GM12878 (cell line): ENCODE measurements around the gene HDAC3. TPM values are rescaled to one million over a fixed set of nuclear protein-coding genes. Genes with fewer than 3 reads are reported as not detected.

ENCODE experiments used
- ATAC-seq: fragments of 200-7000 bp; cut with Tn5 transposase; 3 replicates; pipeline ENCODE4 v1.9.1; 2020; ENCODE audit warnings: mild to moderate bottlenecking, moderate library complexity
- BruUV-seq: library from RNA; stranded (reverse); fragments of 400-500 nt; replicated peaks from 2 replicates; lab custom pipeline; 2021; lab: Mats Ljungman, UMichigan
- CTCF ChIA-PET: fragments of 300-600 bp; sonication (Branson Sonifier 250); formaldehyde crosslinking; extraction: SDS; loops from one replicate; lab custom pipeline; 2021; ENCODE audit warnings: inconsistent platforms; lab: Yijun Ruan, JAX
- POLR2A ChIA-PET: fragments of 350-600 bp; formaldehyde crosslinking; extraction: SDS; loops from one replicate; lab custom pipeline; 2021; ENCODE audit warnings: inconsistent platforms; lab: Charles Lee
- RAD21 ChIA-PET: fragments of 300-600 bp; sonication (Branson Sonifier 250); formaldehyde crosslinking; loops from one replicate; lab custom pipeline; 2023; ENCODE audit warnings: antibody characterized with exemption; ENCODE audit not compliant: unreplicated experiment; lab: Charles Lee
- SMC1A ChIA-PET: fragments of 300-600 bp; sonication (Branson Sonifier 250); formaldehyde crosslinking; loops from one replicate; lab custom pipeline; 2023; ENCODE audit not compliant: unreplicated experiment, uncharacterized antibody; lab: Charles Lee
- DNase-seq: peaks from one replicate; pipeline ENCODE4 v3.0.0-alpha.2; 2011; ENCODE audit warnings: low read depth, low spot score
- FAIRE-seq: peaks from 3 replicates; lab custom pipeline; 2011; peaks lifted over from hg19 to GRCh38; lab: Jason Lieb, UNC
- H2AFZ ChIP-seq: 2 replicates; pipeline ENCODE4 v1.6.0; 2011; ENCODE audit warnings: low read depth, low read length, control low read depth; ENCODE audit not compliant: control insufficient read depth
- H3K27ac ChIP-seq: 2 replicates; pipeline ENCODE4 v1.5.1; 2011; ENCODE audit warnings: control low read depth; ENCODE audit not compliant: control insufficient read depth, insufficient read depth
- H3K27me3 ChIP-seq, 2 experiments: replicated peaks in 1 of 2; 2 replicates each; pipeline versions ENCODE4 v1.6.0 to v1.6.1; 2011; ENCODE audit warnings: low read length in 1 of 2; ENCODE audit not compliant: control insufficient read depth in 2 of 2, insufficient read depth in 2 of 2
- H3K36me3 ChIP-seq, 2 experiments: 2 replicates each; pipeline ENCODE4 v1.5.1; 2011; ENCODE audit warnings: low read length in 1 of 2; ENCODE audit not compliant: control insufficient read depth in 2 of 2, insufficient read depth in 2 of 2
- H3K4me1 ChIP-seq: 2 replicates; pipeline ENCODE4 v1.6.1; 2011; ENCODE audit warnings: mild to moderate bottlenecking, low read length, moderate library complexity, mixed read lengths; ENCODE audit not compliant: control insufficient read depth, insufficient read depth
- H3K4me2 ChIP-seq: 2 replicates; pipeline ENCODE4 v1.6.0; 2011; ENCODE audit warnings: control low read depth; ENCODE audit not compliant: control insufficient read depth, insufficient read depth
- H3K4me3 ChIP-seq: fragments of 200-600 bp; sonication (generic); 2 replicates; pipeline ENCODE4 v1.5.1; 2016
- H3K79me2 ChIP-seq: 2 replicates; pipeline ENCODE4 v1.6.0; 2011; ENCODE audit warnings: low read length; ENCODE audit not compliant: control insufficient read depth, insufficient read depth
- H3K9ac ChIP-seq: 2 replicates; pipeline ENCODE4 v1.8.0; 2011; ENCODE audit warnings: low read length, control low read depth, mixed read lengths; ENCODE audit not compliant: control insufficient read depth, insufficient read depth
- H3K9me3 ChIP-seq: replicated peaks from 3 replicates; pipeline ENCODE4 v1.5.1; 2011; ENCODE audit warnings: mild to moderate bottlenecking, low read length; ENCODE audit not compliant: control insufficient read depth, insufficient read depth
- H4K20me1 ChIP-seq: 2 replicates; pipeline ENCODE4 v1.6.0; 2011; ENCODE audit not compliant: control insufficient read depth, insufficient read depth
- BRCA1 ChIP-seq: IDR thresholded peaks from 2 replicates; pipeline ENCODE4 v1.6.1; 2011; ENCODE audit warnings: low read depth, low read length, improper control_type of control experiment
- NBN ChIP-seq: fragments of 450-650 bp; IDR thresholded peaks from 2 replicates; pipeline ENCODE4 v1.6.1; 2016
- NFIC ChIP-seq: IDR thresholded peaks from 2 replicates; pipeline ENCODE4 v1.6.1; 2012; ENCODE audit warnings: low read depth, mild to moderate bottlenecking, inconsistent platforms, low read length, moderate library complexity
- NFXL1 ChIP-seq: fragments of 450-650 bp; IDR thresholded peaks from 2 replicates; pipeline ENCODE4 v1.6.1; 2017; ENCODE audit warnings: antibody characterized with exemption, mild to moderate bottlenecking, borderline replicate concordance
- TCF12 ChIP-seq: IDR thresholded peaks from 2 replicates; pipeline ENCODE4 v1.6.1; 2011; ENCODE audit warnings: low read depth, mild to moderate bottlenecking, low read length
- YY1 ChIP-seq: IDR thresholded peaks from 2 replicates; pipeline ENCODE4 v1.6.1; 2011; ENCODE audit warnings: low read depth, mild to moderate bottlenecking, low read length
- ZNF274 ChIP-seq: IDR thresholded peaks from one replicate; pipeline ENCODE4 v1.8.0; 2011; ENCODE audit not compliant: insufficient read length, insufficient read depth
- WGBS: methylation state at CpG from one replicate; pipeline ENCODE4 v1.1.6; 2016; ENCODE audit warnings: low lambda C conversion rate; ENCODE audit not compliant: insufficient replicate concordance, insufficient coverage; ENCODE audit errors: missing lambda C conversion rate; 5-methylcytosine and 5-hydroxymethylcytosine counted together
- in situ Hi-C: fragments of 300-500 bp; cut with MboI; formaldehyde crosslinking; loops from 9 replicates; pipeline ENCODE4 v1.14.3; 2018; ENCODE audit warnings: mixed read lengths
- intact Hi-C: fragments of 100-400 bp; cut with micrococcal nuclease; formaldehyde crosslinking; loops from one replicate; pipeline ENCODE4 v1.14.2; 2022; ENCODE audit not compliant: unreplicated experiment
- polyA plus RNA-seq, 11 experiments: library from polyadenylated mRNA; depleted of rRNA in 4 of 11; unstranded in 6 of 11; stranded (reverse) in 5 of 11; fragments of >200 nt; fragmentation: Nextera tagmentation in 4 of 11; fragmentation: Illumina TruSeq in 1 of 11; extraction: Ambion mirVana in 4 of 11; extraction: Trizol in 1 of 11; gene quantifications; 1 replicate in 1 of 11; 2 replicates in 10 of 11; pipeline versions ENCODE4 v1.2.1 to v1.2.3, GENCODE V29; 2011 to 2016; ENCODE audit warnings: inconsistent platforms in 2 of 11, missing spikeins in 2 of 11, low read depth in 1 of 11
- total RNA-seq, 4 experiments: library from RNA; depleted of rRNA in 3 of 4; stranded (reverse); fragments of >200 nt in 3 of 4; fragmentation: Illumina TruSeq in 1 of 4; extraction: Trizol in 1 of 4; gene quantifications; 2 replicates each; pipeline versions ENCODE4 v1.2.1 to v1.2.3, GENCODE V29; 2013 to 2021

HDAC3 gene
- total and polyA plus RNA-seq, 10 of the 15 experiments (the other 5 are each of a cell fraction or from before 2014, with no cell fraction given): 62.2 to 140 (median 112) TPM

DNA sequence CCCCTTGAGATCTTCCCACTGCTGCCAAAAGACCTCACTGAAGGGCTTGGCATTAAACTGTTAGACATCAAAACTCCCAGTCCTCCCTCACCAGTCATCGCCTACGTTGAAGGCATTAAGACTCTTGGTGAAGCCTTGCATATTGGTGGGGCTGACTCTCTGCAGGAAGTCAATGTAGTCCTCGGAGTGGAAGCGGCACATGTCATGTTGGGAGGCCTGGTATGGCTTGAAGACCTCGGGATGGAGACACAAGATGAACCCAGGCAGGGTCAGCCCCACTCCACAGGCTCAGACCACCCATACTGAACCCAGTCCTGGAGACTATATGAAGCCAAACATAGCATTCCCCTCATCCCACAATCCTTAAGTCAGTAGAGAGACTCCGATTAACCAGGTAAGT, 1.9 kb downstream of the HDAC3 start:
- H3K4me2 ChIP-seq: peak overlapping the region; percentile 98
- DNase-seq (no peak), ATAC-seq (no peak)
- H3K36me3 ChIP-seq: peaks cover 3 to 10% of the 10 kb centered on the region in 2 experiments; a peak in 3 of 4 replicates
- POLR2A ChIA-PET: interaction anchor here (0.9 to 11.5 kb wide), 6 partner anchors 15 to 42 kb away, joined by 3 to 215 read pairs (median 5); partner anchors contain the start of genes DIAPH1 and FCHSD1
- H4K20me1 ChIP-seq: no peaks in the 10 kb centered on the region
- H3K9me3 ChIP-seq: no peaks in the 10 kb centered on the region
- WGBS: 88% methylated on average over 6 of the region's 6 CpGs
- no peak overlapping the region; the same call in 1 of the 2 replicates for H2AFZ ChIP-seq
- CTCF ChIA-PET: interaction anchor here (1.1 to 11.2 kb wide), 15 partner anchors 11 to 214 kb away, joined by 3 to 137 read pairs (median 7); partner anchors contain the start of genes DIAPH1, FCHSD1 and PCDHGA11
- in situ Hi-C loops: no loop called here
- RAD21 ChIA-PET: interaction anchor here (0.6 to 8.2 kb wide), 12 partner anchors 8 to 334 kb away, joined by 3 to 124 read pairs (median 7); partner anchors contain the start of genes DIAPH1 and RNF14
- SMC1A ChIA-PET: interaction anchor here (0.9 to 12.9 kb wide), 11 partner anchors 9 to 71 kb away, joined by 3 to 245 read pairs (median 9); partner anchors contain the start of genes DIAPH1 and FCHSD1
- H3K27me3 ChIP-seq: no peaks in the 10 kb centered on the region
- TF ChIP-seq NFIC (no peak), NFXL1 (no peak), YY1 (no peak), NBN (no peak), TCF12 (no peak), BRCA1 (no peak), ZNF274 (no peak)
- TF ChIP-seq, all 136 proteins: peak for 0
- peak overlapping the region; percentile 10; the same call in 1 of the 2 replicates for H3K9ac ChIP-seq
- intact Hi-C loops: loop anchor here (2.0 to 5.0 kb wide), 2 partner anchors 16 to 122 kb away; partner anchors contain the start of gene DIAPH1
- no peak for FAIRE-seq
- H3K4me1 ChIP-seq: peaks cover 37% of the 10 kb centered on the region
- H3K4me3 ChIP-seq: peak overlapping the region; percentile 85
- peaks cover 59% of the 10 kb centered on the region for H3K79me2 ChIP-seq
- peak overlapping the region; percentile 61 for H3K27ac ChIP-seq
- no TSS peak for BruUV-seq
